Measurements from ENCODE around the gene RCAN2. TPM values are rescaled to one million over a fixed set of nuclear protein-coding genes. Genes with fewer than 3 reads are reported as not detected.

RCAN2 gene
- total and polyA plus RNA-seq, 2 donors (not counting 3 experiments of a cell fraction or from before 2014, with no cell fraction given) = 0.07 to 0.33 TPM

DNA sequence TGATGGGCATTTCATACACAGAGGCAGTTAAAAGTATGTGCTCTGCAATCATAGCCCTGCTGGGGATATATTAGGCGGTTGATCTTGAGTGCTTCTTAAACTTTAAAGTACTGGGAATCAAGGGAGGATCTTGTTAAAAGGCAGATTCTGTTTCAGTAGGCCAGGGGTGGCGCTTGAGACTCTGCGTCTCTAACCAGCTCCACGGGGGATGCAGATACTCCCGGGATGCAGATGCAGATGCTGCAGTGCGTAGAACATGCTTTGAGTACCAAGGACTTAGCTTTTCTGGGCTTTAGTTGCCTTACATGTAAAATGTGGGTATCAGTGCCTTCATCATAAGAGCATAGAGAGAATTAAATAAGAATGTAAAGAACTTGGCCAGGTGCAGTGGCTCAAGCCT lies 276.0 kb downstream of the RCAN2 start:
- DNase-seq (ENCODE audit: low read depth, low spot score) = no peak
- no peak overlapping the region for H3K4me2 ChIP-seq (ENCODE audit: insufficient read depth, low read length)
- H2AFZ ChIP-seq (ENCODE audit: low read depth, low read length) = no peak overlapping the region
- H3K79me2 ChIP-seq (ENCODE audit: control insufficient read depth, insufficient read depth, low read length) = no peaks in the 10 kb centered on the region
- H3K36me3 ChIP-seq (ENCODE audit: control insufficient read depth in 2 of 2, extremely low read depth in 1 of 2, insufficient read depth in 2 of 2, low read length in 2 of 2) = no peaks in the 10 kb centered on the region
- ChIA-PET CTCF (interaction anchor here (1.2 to 10.9 kb wide), 2 partner anchors 125 to 194 kb away, joined by 5 to 365 read pairs; no protein-coding TSS in a partner anchor), POLR2A (no interaction called here)
- no peak for TF ChIP-seq EZH2 (IDR thresholded peaks at IDR 0.05; ENCODE audit: borderline replicate concordance, low read depth, low read length, severe bottlenecking)
- no peak for TF ChIP-seq GATA2 (IDR thresholded peaks at IDR 0.05; ENCODE audit: insufficient read depth, insufficient read length, low read depth, low read length)
- TF ChIP-seq MYC (IDR thresholded peaks at IDR 0.05; ENCODE audit: low read depth, low read length) = no peak
- TF ChIP-seq POLR2A (IDR thresholded peaks at IDR 0.05; ENCODE audit: low read depth, low read length) = no peak
- no peak overlapping the region for H3K4me3 ChIP-seq (replicated peaks in 1 of 3; ENCODE audit: insufficient read depth in 1 of 3, low read depth in 1 of 3, low read length in 3 of 3)
- H3K27me3 ChIP-seq (ENCODE audit: control insufficient read depth in 2 of 2, insufficient read depth in 2 of 2, low read length in 2 of 2) = peaks cover 2 to 9% of the 10 kb centered on the region in 2 experiments
- dilution Hi-C loops (cut with MboI; ENCODE audit: extremely low pct_ligation_motif_present, low sequenced_read_pairs) (no loop called here), intact Hi-C loops (cut with micrococcal nuclease) (no loop called here)
- H4K20me1 ChIP-seq (replicated peaks; ENCODE audit: control insufficient read depth, extremely low read depth, insufficient read depth, low read length) = no peaks in the 10 kb centered on the region
- FAIRE-seq = no peak
- H3K9me1 ChIP-seq (replicated peaks; ENCODE audit: control insufficient read depth, extremely low read depth, insufficient read depth, low read length) = no peaks in the 10 kb centered on the region
- no TSS peak for BruUV-seq (replicated peaks)
- H3K9ac ChIP-seq (replicated peaks; ENCODE audit: extremely low read depth, insufficient read depth, low read length) = no peak overlapping the region
- no peak overlapping the region for H3K27ac ChIP-seq (ENCODE audit: insufficient read depth, low read depth, low read length)
- no peaks in the 10 kb centered on the region for H3K9me3 ChIP-seq (replicated peaks; ENCODE audit: control insufficient read depth, insufficient read depth, low read length)
- no peaks in the 10 kb centered on the region for H3K4me1 ChIP-seq (ENCODE audit: control insufficient read depth, extremely low read depth, insufficient read depth, low read length)

DNA sequence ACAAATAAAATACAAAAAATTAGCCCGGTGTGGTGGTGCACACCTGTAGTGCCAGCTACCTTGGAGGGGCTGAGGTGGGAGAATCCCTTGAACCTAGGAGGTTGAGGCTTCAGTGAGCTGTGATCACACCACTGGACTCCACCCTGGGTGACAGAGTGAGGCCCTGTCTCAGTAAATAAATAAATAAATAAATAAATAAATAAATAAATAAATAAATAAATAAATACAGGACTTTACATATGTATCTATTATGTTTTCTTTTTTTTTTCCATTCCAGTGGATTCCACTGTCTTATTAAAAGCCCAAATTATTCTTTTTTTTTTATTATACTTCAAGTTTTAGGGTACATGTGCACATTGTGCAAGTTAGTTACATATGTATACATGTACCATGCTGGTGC lies 279.3 kb downstream of the RCAN2 start:
- intact Hi-C loops (cut with micrococcal nuclease) (no loop called here), dilution Hi-C loops (cut with MboI; ENCODE audit: extremely low pct_ligation_motif_present, low sequenced_read_pairs) (no loop called here)
- POLR2A ChIA-PET = no interaction called here
- Histone ChIP-seq H3K9ac (replicated peaks; ENCODE audit: extremely low read depth, insufficient read depth, low read length) (no peak overlapping the region), H2AFZ (ENCODE audit: low read depth, low read length) (no peak overlapping the region), H3K79me2 (ENCODE audit: control insufficient read depth, insufficient read depth, low read length) (no peaks in the 10 kb centered on the region), H3K9me3 (replicated peaks; ENCODE audit: control insufficient read depth, insufficient read depth, low read length) (no peaks in the 10 kb centered on the region), H3K27ac (ENCODE audit: insufficient read depth, low read depth, low read length) (no peak overlapping the region), H3K36me3 (ENCODE audit: control insufficient read depth in 2 of 2, extremely low read depth in 1 of 2, insufficient read depth in 2 of 2, low read length in 2 of 2) (no peaks in the 10 kb centered on the region), H3K9me1 (replicated peaks; ENCODE audit: control insufficient read depth, extremely low read depth, insufficient read depth, low read length) (no peaks in the 10 kb centered on the region), H4K20me1 (replicated peaks; ENCODE audit: control insufficient read depth, extremely low read depth, insufficient read depth, low read length) (no peaks in the 10 kb centered on the region), H3K4me1 (ENCODE audit: control insufficient read depth, extremely low read depth, insufficient read depth, low read length) (no peaks in the 10 kb centered on the region), H3K4me2 (ENCODE audit: insufficient read depth, low read length) (no peak overlapping the region), H3K4me3 (replicated peaks in 1 of 3; ENCODE audit: insufficient read depth in 1 of 3, low read depth in 1 of 3, low read length in 3 of 3) (no peak overlapping the region), H3K27me3 (ENCODE audit: control insufficient read depth in 2 of 2, insufficient read depth in 2 of 2, low read length in 2 of 2) (peaks cover 0 to 2% of the 10 kb centered on the region in 2 experiments)
- no TSS peak for BruUV-seq (replicated peaks)
- DNase-seq (ENCODE audit: low read depth, low spot score) (no peak), FAIRE-seq (no peak)
- CTCF ChIA-PET = no interaction called here
- TF ChIP-seq, protein P1, sequence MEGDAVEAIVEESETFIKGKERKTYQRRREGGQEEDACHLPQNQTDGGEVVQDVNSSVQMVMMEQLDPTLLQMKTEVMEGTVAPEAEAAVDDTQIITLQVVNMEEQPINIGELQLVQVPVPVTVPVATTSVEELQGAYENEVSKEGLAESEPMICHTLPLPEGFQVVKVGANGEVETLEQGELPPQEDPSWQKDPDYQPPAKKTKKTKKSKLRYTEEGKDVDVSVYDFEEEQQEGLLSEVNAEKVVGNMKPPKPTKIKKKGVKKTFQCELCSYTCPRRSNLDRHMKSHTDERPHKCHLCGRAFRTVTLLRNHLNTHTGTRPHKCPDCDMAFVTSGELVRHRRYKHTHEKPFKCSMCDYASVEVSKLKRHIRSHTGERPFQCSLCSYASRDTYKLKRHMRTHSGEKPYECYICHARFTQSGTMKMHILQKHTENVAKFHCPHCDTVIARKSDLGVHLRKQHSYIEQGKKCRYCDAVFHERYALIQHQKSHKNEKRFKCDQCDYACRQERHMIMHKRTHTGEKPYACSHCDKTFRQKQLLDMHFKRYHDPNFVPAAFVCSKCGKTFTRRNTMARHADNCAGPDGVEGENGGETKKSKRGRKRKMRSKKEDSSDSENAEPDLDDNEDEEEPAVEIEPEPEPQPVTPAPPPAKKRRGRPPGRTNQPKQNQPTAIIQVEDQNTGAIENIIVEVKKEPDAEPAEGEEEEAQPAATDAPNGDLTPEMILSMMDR (IDR thresholded peaks at IDR 0.05; ENCODE audit: extremely low read depth in 1 of 2, insufficient read depth in 1 of 2, low read depth in 1 of 2, low read length in 2 of 2) = no peak
- TF ChIP-seq, protein P2, sequence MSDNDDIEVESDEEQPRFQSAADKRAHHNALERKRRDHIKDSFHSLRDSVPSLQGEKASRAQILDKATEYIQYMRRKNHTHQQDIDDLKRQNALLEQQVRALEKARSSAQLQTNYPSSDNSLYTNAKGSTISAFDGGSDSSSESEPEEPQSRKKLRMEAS (IDR thresholded peaks at IDR 0.05; ENCODE audit: insufficient read depth, insufficient read length) = no peak
- TF ChIP-seq JUN (IDR thresholded peaks at IDR 0.05; ENCODE audit: borderline replicate concordance, insufficient read depth, insufficient read length, low read depth) (no peak), EZH2 (IDR thresholded peaks at IDR 0.05; ENCODE audit: borderline replicate concordance, low read depth, low read length, severe bottlenecking) (no peak), MYC (IDR thresholded peaks at IDR 0.05; ENCODE audit: low read depth, low read length) (no peak), POLR2A (IDR thresholded peaks at IDR 0.05; ENCODE audit: low read depth, low read length) (no peak)
